ENCODE measurements around the gene INPP5A. TPM values are rescaled to one million over a fixed set of nuclear protein-coding genes. Genes with fewer than 3 reads are reported as not detected.

INPP5A gene
- total RNA-seq, 1 experiment from 2014 or later: 16.6 TPM

DNA sequence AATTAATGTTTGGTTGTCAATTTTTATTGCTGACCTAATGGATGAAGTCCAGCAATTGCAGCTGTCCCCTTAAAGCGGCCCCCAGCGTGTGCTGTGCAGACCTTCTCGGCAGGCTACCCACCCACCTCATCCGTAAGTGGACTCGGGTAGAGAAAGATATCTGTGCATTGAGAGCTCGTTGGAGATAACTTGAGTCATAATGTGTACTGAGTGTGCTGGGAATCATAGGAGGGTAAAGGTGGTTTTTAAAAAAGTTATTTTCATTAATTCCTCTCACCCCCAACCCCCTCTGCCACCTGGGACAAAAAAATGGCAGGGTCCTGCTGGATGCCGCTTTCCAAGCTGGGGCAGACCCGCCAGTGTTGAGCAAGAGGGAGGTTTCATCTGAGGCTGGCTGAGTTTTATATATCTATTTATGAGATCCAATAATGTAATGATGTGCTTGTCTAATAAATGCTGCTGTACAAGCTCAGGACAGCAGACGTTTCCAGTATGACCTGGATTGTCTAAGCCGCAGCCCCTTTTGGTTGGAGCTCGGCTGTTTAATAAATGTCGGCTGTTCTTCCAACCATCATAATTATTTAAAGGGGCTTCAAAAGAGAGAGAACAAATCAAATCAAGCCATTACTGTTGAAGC, 129.2 kb downstream of the INPP5A start:
- no TSS peak for BruUV-seq (replicated peaks)
- CTCF ChIA-PET: no interaction called here
- Mint-ChIP-seq H3K27ac (ENCODE audit: unreplicated experiment) (no peak overlapping the region), H3K4me1 (ENCODE audit: low read depth, unreplicated experiment) (peaks cover 10% of the 10 kb centered on the region), H3K36me3 (ENCODE audit: insufficient read depth, unreplicated experiment) (no peaks in the 10 kb centered on the region), H3K27me3 (ENCODE audit: unreplicated experiment) (no peaks in the 10 kb centered on the region), H3K9me3 (ENCODE audit: low read depth, unreplicated experiment) (no peaks in the 10 kb centered on the region), H3K4me3 (ENCODE audit: low read depth, unreplicated experiment) (no peak overlapping the region)
- intact Hi-C loops (cut with micrococcal nuclease; ENCODE audit: unreplicated experiment): no loop called here
- TF ChIP-seq, protein P1, sequence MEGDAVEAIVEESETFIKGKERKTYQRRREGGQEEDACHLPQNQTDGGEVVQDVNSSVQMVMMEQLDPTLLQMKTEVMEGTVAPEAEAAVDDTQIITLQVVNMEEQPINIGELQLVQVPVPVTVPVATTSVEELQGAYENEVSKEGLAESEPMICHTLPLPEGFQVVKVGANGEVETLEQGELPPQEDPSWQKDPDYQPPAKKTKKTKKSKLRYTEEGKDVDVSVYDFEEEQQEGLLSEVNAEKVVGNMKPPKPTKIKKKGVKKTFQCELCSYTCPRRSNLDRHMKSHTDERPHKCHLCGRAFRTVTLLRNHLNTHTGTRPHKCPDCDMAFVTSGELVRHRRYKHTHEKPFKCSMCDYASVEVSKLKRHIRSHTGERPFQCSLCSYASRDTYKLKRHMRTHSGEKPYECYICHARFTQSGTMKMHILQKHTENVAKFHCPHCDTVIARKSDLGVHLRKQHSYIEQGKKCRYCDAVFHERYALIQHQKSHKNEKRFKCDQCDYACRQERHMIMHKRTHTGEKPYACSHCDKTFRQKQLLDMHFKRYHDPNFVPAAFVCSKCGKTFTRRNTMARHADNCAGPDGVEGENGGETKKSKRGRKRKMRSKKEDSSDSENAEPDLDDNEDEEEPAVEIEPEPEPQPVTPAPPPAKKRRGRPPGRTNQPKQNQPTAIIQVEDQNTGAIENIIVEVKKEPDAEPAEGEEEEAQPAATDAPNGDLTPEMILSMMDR (IDR thresholded peaks at IDR 0.05; ENCODE audit: unreplicated experiment): no peak
- DNase-seq: no peak

DNA sequence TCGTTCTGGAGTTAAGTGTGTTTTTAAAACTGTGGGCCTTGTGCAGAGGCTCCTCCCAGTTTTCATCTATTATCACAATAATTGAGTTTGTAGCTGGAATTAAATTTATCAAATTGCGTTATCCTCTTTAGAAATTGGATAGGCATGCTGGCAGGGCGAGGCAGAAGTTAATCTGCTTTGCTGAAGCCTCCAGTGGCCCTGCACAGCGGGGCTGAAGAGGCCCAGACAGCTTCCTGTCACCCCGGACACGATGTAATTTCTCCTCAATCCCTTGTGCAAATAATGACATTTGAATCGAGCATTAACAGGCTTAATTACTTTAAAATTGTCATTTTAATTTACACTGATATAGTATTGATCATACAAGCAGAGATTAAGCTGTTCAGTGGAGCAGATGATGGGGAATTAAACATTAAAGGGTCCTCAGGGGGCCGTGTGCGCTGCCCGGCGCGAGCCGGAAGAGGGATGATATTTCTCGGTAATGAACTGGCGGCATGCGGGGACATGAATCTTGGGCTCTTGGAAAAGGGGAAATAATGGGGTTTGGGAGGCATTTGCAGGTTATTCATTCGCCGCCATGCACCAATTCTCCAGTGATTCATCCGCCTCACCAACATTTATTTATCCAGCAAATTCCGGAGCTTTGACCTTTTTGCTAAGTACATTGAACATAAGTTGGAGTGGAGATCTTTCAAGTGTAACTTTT, 129.9 kb downstream of the INPP5A start:
- Mint-ChIP-seq H3K27ac (ENCODE audit: unreplicated experiment) (no peak overlapping the region), H3K36me3 (ENCODE audit: insufficient read depth, unreplicated experiment) (no peaks in the 10 kb centered on the region), H3K27me3 (ENCODE audit: unreplicated experiment) (no peaks in the 10 kb centered on the region), H3K4me3 (ENCODE audit: low read depth, unreplicated experiment) (no peak overlapping the region), H3K9me3 (ENCODE audit: low read depth, unreplicated experiment) (no peaks in the 10 kb centered on the region), H3K4me1 (ENCODE audit: low read depth, unreplicated experiment) (peaks cover 10% of the 10 kb centered on the region)
- no TSS peak for BruUV-seq (replicated peaks)
- TF ChIP-seq, protein P1 (IDR thresholded peaks at IDR 0.05; ENCODE audit: unreplicated experiment): no peak
- intact Hi-C loops (cut with micrococcal nuclease; ENCODE audit: unreplicated experiment): no loop called here
- CTCF ChIA-PET: no interaction called here
- no peak for DNase-seq

DNA sequence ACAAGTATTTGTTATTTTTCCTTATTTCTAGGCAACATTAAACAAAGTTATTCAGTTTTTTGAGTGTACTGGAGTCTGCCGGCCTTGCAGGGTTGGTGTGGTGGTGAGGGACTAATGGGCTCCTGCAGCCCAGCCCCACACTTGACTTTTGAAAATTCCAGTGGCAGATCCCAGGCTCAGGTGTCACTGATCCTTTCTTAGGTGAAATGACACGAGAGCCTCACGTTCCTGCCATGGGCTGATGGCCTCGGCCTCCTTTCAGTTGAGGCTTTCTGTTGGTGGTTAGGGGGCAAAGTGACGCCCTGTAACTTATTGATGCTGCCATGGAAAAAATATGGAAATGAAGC, 130.4 kb downstream of the INPP5A start:
- TF ChIP-seq, protein P1 (IDR thresholded peaks at IDR 0.05; ENCODE audit: unreplicated experiment): no peak
- BruUV-seq (replicated peaks): no TSS peak
- H3K9me3 Mint-ChIP-seq (ENCODE audit: low read depth, unreplicated experiment): no peaks in the 10 kb centered on the region
- no peak for DNase-seq
- intact Hi-C loops (cut with micrococcal nuclease; ENCODE audit: unreplicated experiment): no loop called here
- H3K4me1 Mint-ChIP-seq (ENCODE audit: low read depth, unreplicated experiment): peaks cover 10% of the 10 kb centered on the region
- H3K36me3 Mint-ChIP-seq (ENCODE audit: insufficient read depth, unreplicated experiment): no peaks in the 10 kb centered on the region
- CTCF ChIA-PET: no interaction called here
- H3K27ac Mint-ChIP-seq (ENCODE audit: unreplicated experiment): no peak overlapping the region
- no peaks in the 10 kb centered on the region for H3K27me3 Mint-ChIP-seq (ENCODE audit: unreplicated experiment)
- H3K4me3 Mint-ChIP-seq (ENCODE audit: low read depth, unreplicated experiment): no peak overlapping the region

DNA sequence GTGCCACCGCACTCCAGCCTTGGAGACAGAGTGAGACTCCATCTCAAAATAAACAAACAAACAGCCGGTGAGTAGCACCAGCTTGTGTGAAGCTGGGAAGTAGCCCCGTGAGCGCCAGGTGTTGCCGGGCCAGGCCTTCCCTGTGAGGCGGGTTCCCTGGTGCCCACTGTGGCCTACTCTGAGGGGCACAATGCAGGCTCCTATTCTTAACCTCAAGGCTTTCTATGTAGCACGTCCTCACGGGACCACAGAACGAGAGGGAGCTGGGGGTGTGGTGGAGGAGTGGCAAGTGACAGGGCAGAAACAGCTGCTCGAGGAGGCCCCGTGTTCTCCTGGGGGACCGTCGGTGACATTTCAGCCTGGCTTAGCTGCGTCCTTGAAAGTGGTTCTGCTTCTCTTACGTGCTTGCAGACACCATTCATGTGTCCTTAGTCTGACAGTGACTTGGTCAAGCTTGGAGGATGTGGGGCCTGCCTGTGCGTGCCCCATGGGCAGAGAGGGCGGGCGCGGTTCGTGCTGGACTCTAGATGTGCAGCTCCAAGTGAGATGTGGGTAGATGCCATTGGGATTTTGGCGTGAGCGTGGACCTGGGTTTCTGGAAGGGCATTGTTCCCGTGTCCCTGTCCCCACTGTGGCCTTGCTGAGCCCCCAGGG, 131.7 kb downstream of the INPP5A start:
- CTCF ChIA-PET: no interaction called here
- Mint-ChIP-seq H3K4me3 (ENCODE audit: low read depth, unreplicated experiment) (no peak overlapping the region), H3K9me3 (ENCODE audit: low read depth, unreplicated experiment) (no peaks in the 10 kb centered on the region), H3K27me3 (ENCODE audit: unreplicated experiment) (no peaks in the 10 kb centered on the region), H3K27ac (ENCODE audit: unreplicated experiment) (no peak overlapping the region), H3K36me3 (ENCODE audit: insufficient read depth, unreplicated experiment) (no peaks in the 10 kb centered on the region), H3K4me1 (ENCODE audit: low read depth, unreplicated experiment) (peaks cover 10% of the 10 kb centered on the region)
- TF ChIP-seq, protein P1 (IDR thresholded peaks at IDR 0.05; ENCODE audit: unreplicated experiment): no peak
- intact Hi-C loops (cut with micrococcal nuclease; ENCODE audit: unreplicated experiment): no loop called here
- no TSS peak for BruUV-seq (replicated peaks)
- DNase-seq: no peak

Measured in Calu3 (cell line).